Epithelial cell of esophagus (primary cell): Measurements from ENCODE around the gene SKI.

Experiments
- DNase-seq: peaks from one replicate; pipeline ENCODE4 v3.0.0; 2010; ENCODE audit warnings: low read depth
- H3K4me3 ChIP-seq: 2 replicates; pipeline ENCODE4 v1.5.1; 2011; ENCODE audit warnings: mild to moderate bottlenecking, low read length, control low read depth
- TF ChIP-seq, protein P1 (sequence below): IDR thresholded peaks from 2 replicates; pipeline ENCODE4 v1.5.1; 2011; ENCODE audit warnings: low read depth, mild to moderate bottlenecking, low read length, control low read depth, inconsistent platforms; ENCODE audit not compliant: insufficient read depth; ENCODE audit errors: missing control alignments

The SKI gene

GRCh38 chr1:2232916-2233438, 4.9 kb downstream of the SKI start:
- TF ChIP-seq, protein P1, sequence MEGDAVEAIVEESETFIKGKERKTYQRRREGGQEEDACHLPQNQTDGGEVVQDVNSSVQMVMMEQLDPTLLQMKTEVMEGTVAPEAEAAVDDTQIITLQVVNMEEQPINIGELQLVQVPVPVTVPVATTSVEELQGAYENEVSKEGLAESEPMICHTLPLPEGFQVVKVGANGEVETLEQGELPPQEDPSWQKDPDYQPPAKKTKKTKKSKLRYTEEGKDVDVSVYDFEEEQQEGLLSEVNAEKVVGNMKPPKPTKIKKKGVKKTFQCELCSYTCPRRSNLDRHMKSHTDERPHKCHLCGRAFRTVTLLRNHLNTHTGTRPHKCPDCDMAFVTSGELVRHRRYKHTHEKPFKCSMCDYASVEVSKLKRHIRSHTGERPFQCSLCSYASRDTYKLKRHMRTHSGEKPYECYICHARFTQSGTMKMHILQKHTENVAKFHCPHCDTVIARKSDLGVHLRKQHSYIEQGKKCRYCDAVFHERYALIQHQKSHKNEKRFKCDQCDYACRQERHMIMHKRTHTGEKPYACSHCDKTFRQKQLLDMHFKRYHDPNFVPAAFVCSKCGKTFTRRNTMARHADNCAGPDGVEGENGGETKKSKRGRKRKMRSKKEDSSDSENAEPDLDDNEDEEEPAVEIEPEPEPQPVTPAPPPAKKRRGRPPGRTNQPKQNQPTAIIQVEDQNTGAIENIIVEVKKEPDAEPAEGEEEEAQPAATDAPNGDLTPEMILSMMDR: no peak
- DNase-seq: no peak
- H3K4me3 ChIP-seq: peak overlapping the region; percentile 69

- TF ChIP-seq, protein P1: no peak
- no peak overlapping the region for H3K4me3 ChIP-seq
- no peak for DNase-seq
These were observed 5.3 kb downstream of the SKI start for GRCh38 chr1:2233468-2233867.

GRCh38 chr1:2233997-2234761, 6.1 kb downstream of the SKI start:
- TF ChIP-seq, protein P1: no peak
- DNase-seq: peak; percentile 91
- H3K4me3 ChIP-seq: peak overlapping the region; percentile 8

- TF ChIP-seq, protein P1: no peak
- no peak for DNase-seq
- H3K4me3 ChIP-seq: no peak overlapping the region
These were observed 6.6 kb downstream of the SKI start for GRCh38 chr1:2234762-2235113.

DNA sequence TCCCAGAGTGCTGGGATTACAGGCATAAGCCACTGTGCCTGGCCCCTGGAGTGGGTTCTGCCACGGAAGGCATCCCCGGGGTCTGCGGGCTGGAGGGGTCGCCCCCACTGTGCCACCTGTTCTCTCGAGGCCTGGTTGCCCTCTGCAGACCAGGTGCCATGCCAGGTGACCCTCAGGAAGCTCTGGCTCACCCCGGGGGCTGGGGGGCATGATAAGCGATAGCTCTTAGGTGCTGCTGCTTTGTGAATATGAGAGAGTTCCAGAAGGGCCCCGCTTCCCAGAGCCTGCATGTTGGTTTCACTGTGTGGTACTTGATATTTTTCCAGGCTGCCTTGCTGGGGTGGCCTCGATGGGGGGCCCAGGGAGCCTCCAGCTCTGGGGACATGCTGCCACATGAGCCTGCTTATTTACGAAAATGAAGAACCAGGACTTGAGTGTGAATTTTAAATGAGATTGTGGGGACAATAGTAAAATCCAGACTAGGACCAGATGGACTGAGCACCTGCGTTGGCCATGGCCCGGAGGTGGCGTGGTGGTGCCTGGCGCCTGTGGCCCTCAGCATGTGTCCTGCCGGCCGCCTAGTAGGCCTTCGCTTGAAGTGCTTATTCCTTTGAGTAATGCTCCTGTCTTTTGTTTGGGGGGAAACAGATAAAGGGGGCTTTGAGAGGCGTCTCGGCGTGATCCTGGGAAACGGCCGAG, 7.3 kb downstream of the SKI start:
- DNase-seq: no peak
- no peak overlapping the region for H3K4me3 ChIP-seq
- TF ChIP-seq, protein P1: no peak

GRCh38 chr1:2236695-2237677, 8.9 kb downstream of the SKI start:
- DNase-seq: no peak
- H3K4me3 ChIP-seq: no peak overlapping the region
- TF ChIP-seq, protein P1: no peak
